MM.1S (cell line): ENCODE data around the gene MBOAT2.

Experiments used
- EZH2 ChIP-seq: fragments of 300-600 bp; sonication (generic); optimal IDR thresholded peaks from 2 replicates; pipeline ENCODE3; 2017; ENCODE audit warnings: low read depth, mild to moderate bottlenecking, antibody characterized with exemption, low read length, mixed read lengths
- EZH2phosphoT487 ChIP-seq: fragments of 300-600 bp; sonication (generic); IDR thresholded peaks from 2 replicates; pipeline ENCODE4 v1.6.1; 2018; ENCODE audit warnings: antibody characterized with exemption, low read length
- TF ChIP-seq, protein P1 (sequence below): fragments of 300-600 bp; sonication (generic); IDR thresholded peaks from 2 replicates; pipeline ENCODE4 v1.5.1; 2016; ENCODE audit warnings: antibody characterized with exemption, low read length, mixed read lengths

DNA sequence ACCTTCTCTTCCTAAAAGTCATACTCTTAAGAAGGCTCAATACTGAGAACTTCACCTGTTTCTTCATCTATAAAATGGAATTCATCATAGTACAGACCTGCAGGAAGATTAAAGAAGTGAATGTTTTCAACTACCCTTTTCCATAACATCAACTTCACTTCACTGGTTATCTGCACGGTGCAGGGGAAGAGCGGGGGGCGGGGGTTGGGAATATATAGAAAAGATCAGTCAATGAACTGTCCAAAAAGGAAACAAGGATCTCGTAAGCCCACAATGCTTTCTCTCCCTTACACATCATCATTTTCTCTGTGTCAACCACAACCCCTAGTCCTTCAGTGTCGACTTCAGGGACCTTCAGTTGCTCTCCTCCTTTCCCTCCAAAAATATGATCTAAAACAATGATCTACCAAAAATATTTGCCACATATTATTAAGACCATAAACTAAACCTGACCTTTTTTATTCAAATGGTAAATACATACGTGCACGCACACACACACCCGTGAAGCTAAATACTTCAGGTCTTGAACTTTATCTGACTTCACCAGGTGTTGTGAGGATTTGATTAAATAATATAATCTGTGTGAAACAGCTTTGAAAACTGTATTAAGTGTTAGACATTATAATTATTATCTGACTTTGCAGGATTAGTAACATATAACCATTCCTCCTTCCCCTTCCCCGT, 4.9 kb downstream of the MBOAT2 start:
- TF ChIP-seq, protein P1, sequence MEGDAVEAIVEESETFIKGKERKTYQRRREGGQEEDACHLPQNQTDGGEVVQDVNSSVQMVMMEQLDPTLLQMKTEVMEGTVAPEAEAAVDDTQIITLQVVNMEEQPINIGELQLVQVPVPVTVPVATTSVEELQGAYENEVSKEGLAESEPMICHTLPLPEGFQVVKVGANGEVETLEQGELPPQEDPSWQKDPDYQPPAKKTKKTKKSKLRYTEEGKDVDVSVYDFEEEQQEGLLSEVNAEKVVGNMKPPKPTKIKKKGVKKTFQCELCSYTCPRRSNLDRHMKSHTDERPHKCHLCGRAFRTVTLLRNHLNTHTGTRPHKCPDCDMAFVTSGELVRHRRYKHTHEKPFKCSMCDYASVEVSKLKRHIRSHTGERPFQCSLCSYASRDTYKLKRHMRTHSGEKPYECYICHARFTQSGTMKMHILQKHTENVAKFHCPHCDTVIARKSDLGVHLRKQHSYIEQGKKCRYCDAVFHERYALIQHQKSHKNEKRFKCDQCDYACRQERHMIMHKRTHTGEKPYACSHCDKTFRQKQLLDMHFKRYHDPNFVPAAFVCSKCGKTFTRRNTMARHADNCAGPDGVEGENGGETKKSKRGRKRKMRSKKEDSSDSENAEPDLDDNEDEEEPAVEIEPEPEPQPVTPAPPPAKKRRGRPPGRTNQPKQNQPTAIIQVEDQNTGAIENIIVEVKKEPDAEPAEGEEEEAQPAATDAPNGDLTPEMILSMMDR: no peak
- TF ChIP-seq EZH2: no peak
- no peak for TF ChIP-seq EZH2phosphoT487
